Spleen (tissue), 7 donors: Measurements from ENCODE around the gene CYRIA.

ENCODE experiments used
- POLR2A ChIP-seq, 3 donors: fragments of 450-650 bp; IDR thresholded peaks; one replicate each; pipeline ENCODE4 v1.5.1; 2017; ENCODE audit warnings: antibody characterized with exemption in 3 of 3, mild to moderate bottlenecking in 1 of 3
- POLR2AphosphoS5 ChIP-seq, 3 donors: sonication (generic); formaldehyde crosslinking; IDR thresholded peaks; one replicate each; pipeline ENCODE4 v1.5.1; 2017; ENCODE audit warnings: antibody characterized with exemption in 3 of 3
- TF ChIP-seq, protein P1 (sequence below), 11 experiments: fragments of 200-600 bp in 7 of 11; fragments of 450-650 bp in 4 of 11; sonication (generic) in 4 of 11; IDR thresholded peaks in 8 of 11; conservative IDR thresholded peaks in 3 of 11; 1 replicate in 7 of 11; 2 replicates in 4 of 11; pipeline versions ENCODE4 v1.4.0 to v1.8.0; 2016 to 2021; ENCODE audit warnings: antibody characterized with exemption in 11 of 11, inconsistent platforms in 4 of 11, mild to moderate bottlenecking in 1 of 11
- donor health status: DM: no; HTN: no; CAD: no; lungs with moderate emphysema.
- donor health status: DM: no; HTN: no; CAD: no.
- donor health status: DM: no; HTN: no; CAD: no.

DNA sequence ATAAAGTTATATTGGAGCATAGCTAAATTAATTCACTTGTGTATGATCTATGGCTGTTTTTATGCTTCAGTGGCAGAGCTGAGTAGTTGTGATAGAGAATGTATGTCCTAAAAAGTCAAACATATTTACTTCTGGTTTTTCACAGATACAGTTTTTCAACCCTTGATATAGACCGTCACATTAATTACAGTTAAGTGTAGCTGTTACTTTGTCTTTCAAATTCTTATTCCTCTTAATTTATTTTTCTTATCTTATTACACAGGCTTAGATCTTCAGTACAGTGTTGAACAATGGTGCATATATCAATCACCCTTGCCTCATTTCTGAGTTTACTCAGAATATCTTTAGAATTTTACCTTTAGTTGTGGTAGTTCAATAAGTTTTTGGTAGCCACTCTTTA lies 12.2 kb upstream of the CYRIA start:
- TF ChIP-seq, protein P1, sequence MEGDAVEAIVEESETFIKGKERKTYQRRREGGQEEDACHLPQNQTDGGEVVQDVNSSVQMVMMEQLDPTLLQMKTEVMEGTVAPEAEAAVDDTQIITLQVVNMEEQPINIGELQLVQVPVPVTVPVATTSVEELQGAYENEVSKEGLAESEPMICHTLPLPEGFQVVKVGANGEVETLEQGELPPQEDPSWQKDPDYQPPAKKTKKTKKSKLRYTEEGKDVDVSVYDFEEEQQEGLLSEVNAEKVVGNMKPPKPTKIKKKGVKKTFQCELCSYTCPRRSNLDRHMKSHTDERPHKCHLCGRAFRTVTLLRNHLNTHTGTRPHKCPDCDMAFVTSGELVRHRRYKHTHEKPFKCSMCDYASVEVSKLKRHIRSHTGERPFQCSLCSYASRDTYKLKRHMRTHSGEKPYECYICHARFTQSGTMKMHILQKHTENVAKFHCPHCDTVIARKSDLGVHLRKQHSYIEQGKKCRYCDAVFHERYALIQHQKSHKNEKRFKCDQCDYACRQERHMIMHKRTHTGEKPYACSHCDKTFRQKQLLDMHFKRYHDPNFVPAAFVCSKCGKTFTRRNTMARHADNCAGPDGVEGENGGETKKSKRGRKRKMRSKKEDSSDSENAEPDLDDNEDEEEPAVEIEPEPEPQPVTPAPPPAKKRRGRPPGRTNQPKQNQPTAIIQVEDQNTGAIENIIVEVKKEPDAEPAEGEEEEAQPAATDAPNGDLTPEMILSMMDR (IDR thresholded peaks at IDR 0.05 in 8 of 11, conservative IDR thresholded peaks at IDR 0.05 in 3 of 11): no peak
- TF ChIP-seq POLR2A (IDR thresholded peaks at IDR 0.05) (no peak), POLR2AphosphoS5 (IDR thresholded peaks at IDR 0.05) (no peak)
